Keratinocyte (primary cell): Measurements from ENCODE around the gene RBM47. TPM values are rescaled to one million over a fixed set of nuclear protein-coding genes. Genes with fewer than 3 reads are reported as not detected.
A peak's percentile ranks its signal among the peaks of the same experiment; 100 is the strongest.

Experiments
- DNase-seq: peaks from one replicate; pipeline ENCODE4 v3.0.0-alpha.2; 2011; ENCODE audit warnings: low read depth, missing footprints, low spot score
- FAIRE-seq: peaks from 2 replicates; lab custom pipeline; 2011; peaks lifted over from hg19 to GRCh38; lab: Jason Lieb, UNC
- H2AFZ ChIP-seq: 2 replicates; pipeline ENCODE4 v1.6.0; 2012; ENCODE audit warnings: low read length, control low read depth, inconsistent platforms; ENCODE audit not compliant: control insufficient read depth
- H3K27ac ChIP-seq: 2 replicates; pipeline ENCODE4 v1.5.1; 2011; ENCODE audit warnings: low read length; ENCODE audit not compliant: control insufficient read depth, insufficient read depth
- H3K27me3 ChIP-seq: 3 replicates; pipeline ENCODE4 v1.6.0; 2011; ENCODE audit warnings: low read length; ENCODE audit not compliant: control insufficient read depth, insufficient read depth; ENCODE audit errors: extremely low read depth
- H3K36me3 ChIP-seq, 2 experiments: 2 replicates in 1 of 2; 3 replicates in 1 of 2; pipeline ENCODE4 v1.5.1; 2011; ENCODE audit warnings: low read length in 2 of 2, mild to moderate bottlenecking in 1 of 2; ENCODE audit not compliant: control insufficient read depth in 2 of 2, insufficient read depth in 2 of 2; ENCODE audit errors: extremely low read depth in 1 of 2
- H3K4me1 ChIP-seq: 3 replicates; pipeline ENCODE4 v1.5.1; 2011; ENCODE audit warnings: low read length; ENCODE audit not compliant: control insufficient read depth, insufficient read depth; ENCODE audit errors: extremely low read depth
- H3K4me2 ChIP-seq: 3 replicates; pipeline ENCODE4 v1.6.0; 2011; ENCODE audit warnings: low read depth, low read length; ENCODE audit not compliant: control insufficient read depth, insufficient read depth; ENCODE audit errors: extremely low read depth
- H3K4me3 ChIP-seq, 3 experiments: fragments of 200-600 bp in 1 of 3; sonication (generic) in 1 of 3; 2 replicates in 2 of 3; 3 replicates in 1 of 3; pipeline ENCODE4 v1.5.1; 2011 to 2016; ENCODE audit warnings: low read length in 3 of 3, mild to moderate bottlenecking in 3 of 3, control low read depth in 2 of 3, inconsistent platforms in 1 of 3, low read depth in 1 of 3, mixed read lengths in 1 of 3, mixed run types in 1 of 3, moderate library complexity in 1 of 3; ENCODE audit not compliant: control insufficient read depth in 2 of 3, insufficient read depth in 2 of 3; ENCODE audit errors: extremely low read depth in 1 of 3
- H3K79me2 ChIP-seq: 2 replicates; pipeline ENCODE4 v1.6.0; 2012; ENCODE audit warnings: low read length; ENCODE audit not compliant: control insufficient read depth, insufficient read depth
- H3K9ac ChIP-seq: 3 replicates; pipeline ENCODE4 v1.6.0; 2011; ENCODE audit warnings: low read length; ENCODE audit not compliant: control insufficient read depth, insufficient read depth; ENCODE audit errors: extremely low read depth
- H3K9me1 ChIP-seq: 3 replicates; pipeline ENCODE4 v1.6.0; 2011; ENCODE audit warnings: low read length; ENCODE audit not compliant: control insufficient read depth, insufficient read depth; ENCODE audit errors: extremely low read depth
- H3K9me3 ChIP-seq: 2 replicates; pipeline ENCODE4 v1.5.1; 2012; ENCODE audit warnings: low read depth, low read length; ENCODE audit not compliant: control insufficient read depth
- H4K20me1 ChIP-seq: 3 replicates; pipeline ENCODE4 v1.6.0; 2011; ENCODE audit warnings: low read length; ENCODE audit not compliant: control insufficient read depth, insufficient read depth; ENCODE audit errors: extremely low read depth
- EZH2 ChIP-seq: IDR thresholded peaks from one replicate; pipeline ENCODE4 v1.6.1; 2012; ENCODE audit warnings: inconsistent platforms, mild to moderate bottlenecking, low read length, moderate library complexity
- dilution Hi-C: fragments of 300-500 bp; cut with MboI; formaldehyde crosslinking; loops from one replicate; pipeline ENCODE4 v1.7.0; 2020; ENCODE audit warnings: low sequenced_read_pairs; ENCODE audit not compliant: extremely low pct_ligation_motif_present
- polyA plus RNA-seq, 5 experiments: library from polyadenylated mRNA; depleted of rRNA in 3 of 5; stranded (reverse) in 3 of 5; stranded (forward) in 1 of 5; unstranded in 1 of 5; fragments of >200 nt; gene quantifications; 1 replicate in 1 of 5; 2 replicates in 3 of 5; 3 replicates in 1 of 5; pipeline versions ENCODE4 v1.2.1 to v1.2.3, GENCODE V29; 2011 to 2012; ENCODE audit warnings: missing spikeins in 2 of 5, low read depth in 1 of 5, low replicate concordance in 1 of 5
- TF ChIP-seq, protein P1 (sequence below), 3 experiments: IDR thresholded peaks in 1 of 3; conservative IDR thresholded peaks in 1 of 3; optimal IDR thresholded peaks in 1 of 3; 2 replicates in 2 of 3; 3 replicates in 1 of 3; pipeline versions ENCODE3 to v1.5.1; 2011; ENCODE audit warnings: low read length in 3 of 3, mild to moderate bottlenecking in 3 of 3, moderate library complexity in 2 of 3, control low read depth in 1 of 3, inconsistent platforms in 1 of 3; ENCODE audit not compliant: insufficient read depth in 2 of 3; ENCODE audit errors: extremely low read depth in 1 of 3

Gene RBM47
- polyA plus RNA-seq, 1 donor (not counting 4 experiments of a cell fraction or from before 2014, with no cell fraction given), result 6.9 TPM

DNA sequence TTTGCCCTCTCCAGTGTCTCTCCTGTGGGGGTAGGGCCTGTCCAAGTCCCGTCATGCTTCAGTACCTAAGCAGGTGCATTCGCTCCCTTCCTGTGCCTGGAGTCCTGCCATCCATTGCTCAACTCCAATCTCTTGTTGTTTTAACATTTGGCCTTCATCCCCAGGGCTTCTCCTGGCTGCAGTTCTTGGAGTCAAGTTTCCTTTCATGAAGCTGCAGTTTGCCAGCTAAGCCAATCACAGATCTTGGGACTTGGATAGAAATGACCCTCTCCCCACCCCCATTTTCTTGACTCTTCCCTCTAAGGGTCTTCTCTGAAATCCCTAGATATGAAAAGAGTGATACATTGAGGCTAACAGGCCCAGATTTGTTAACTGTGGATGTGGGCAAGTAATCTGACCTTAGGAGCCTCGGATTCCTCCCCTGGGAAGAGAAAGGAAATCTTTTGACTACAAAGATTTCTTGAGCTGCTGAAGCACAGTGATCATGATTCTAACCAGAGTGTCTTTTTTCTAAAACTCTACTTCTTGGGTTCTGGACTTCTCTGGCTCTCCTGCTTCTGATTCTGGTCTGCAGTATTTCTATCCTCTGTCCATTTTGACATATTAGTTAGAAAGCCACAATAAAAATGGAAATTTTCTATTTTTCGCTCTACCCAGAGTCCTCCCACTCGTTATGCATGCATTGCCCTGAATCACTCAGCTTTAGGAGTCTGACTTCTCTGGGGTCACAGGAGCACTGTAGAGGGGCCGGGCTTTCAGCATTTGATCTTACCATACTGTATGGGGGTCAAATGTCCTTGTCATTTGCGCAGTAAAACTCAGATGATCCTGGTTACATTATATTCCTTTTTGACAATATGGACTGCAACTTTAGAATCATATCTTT is 233.5 kb downstream of the RBM47 start:
- Histone ChIP-seq H3K36me3 (no peaks in the 10 kb centered on the region), H3K79me2 (no peaks in the 10 kb centered on the region), H3K27ac (no peak overlapping the region), H3K4me3 (no peak overlapping the region), H3K4me1 (peaks cover 4% of the 10 kb centered on the region), H3K4me2 (no peak overlapping the region), H2AFZ (no peak overlapping the region), H3K27me3 (no peaks in the 10 kb centered on the region), H3K9me1 (peaks cover 2% of the 10 kb centered on the region), H3K9ac (no peak overlapping the region), H4K20me1 (no peaks in the 10 kb centered on the region), H3K9me3 (no peaks in the 10 kb centered on the region)
- dilution Hi-C loops, result no loop called here
- no peak for TF ChIP-seq EZH2
- TF ChIP-seq, protein P1, sequence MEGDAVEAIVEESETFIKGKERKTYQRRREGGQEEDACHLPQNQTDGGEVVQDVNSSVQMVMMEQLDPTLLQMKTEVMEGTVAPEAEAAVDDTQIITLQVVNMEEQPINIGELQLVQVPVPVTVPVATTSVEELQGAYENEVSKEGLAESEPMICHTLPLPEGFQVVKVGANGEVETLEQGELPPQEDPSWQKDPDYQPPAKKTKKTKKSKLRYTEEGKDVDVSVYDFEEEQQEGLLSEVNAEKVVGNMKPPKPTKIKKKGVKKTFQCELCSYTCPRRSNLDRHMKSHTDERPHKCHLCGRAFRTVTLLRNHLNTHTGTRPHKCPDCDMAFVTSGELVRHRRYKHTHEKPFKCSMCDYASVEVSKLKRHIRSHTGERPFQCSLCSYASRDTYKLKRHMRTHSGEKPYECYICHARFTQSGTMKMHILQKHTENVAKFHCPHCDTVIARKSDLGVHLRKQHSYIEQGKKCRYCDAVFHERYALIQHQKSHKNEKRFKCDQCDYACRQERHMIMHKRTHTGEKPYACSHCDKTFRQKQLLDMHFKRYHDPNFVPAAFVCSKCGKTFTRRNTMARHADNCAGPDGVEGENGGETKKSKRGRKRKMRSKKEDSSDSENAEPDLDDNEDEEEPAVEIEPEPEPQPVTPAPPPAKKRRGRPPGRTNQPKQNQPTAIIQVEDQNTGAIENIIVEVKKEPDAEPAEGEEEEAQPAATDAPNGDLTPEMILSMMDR (optimal IDR thresholded peaks at IDR 0.05 in 1 of 3, IDR thresholded peaks at IDR 0.05 in 1 of 3, conservative IDR thresholded peaks at IDR 0.05 in 1 of 3; ENCODE audit: extremely low read depth in 1 of 3, insufficient read depth in 2 of 3, low read length in 3 of 3), result no peak
- FAIRE-seq (peak; percentile 23), DNase-seq (no peak)

- Histone ChIP-seq H3K79me2 (no peaks in the 10 kb centered on the region), H3K4me1 (peaks cover 4% of the 10 kb centered on the region), H3K27me3 (no peaks in the 10 kb centered on the region), H2AFZ (no peak overlapping the region), H3K9ac (no peak overlapping the region), H3K9me1 (peaks cover 2% of the 10 kb centered on the region), H3K4me3 (no peak overlapping the region), H3K4me2 (no peak overlapping the region), H3K36me3 (no peaks in the 10 kb centered on the region), H3K27ac (no peak overlapping the region), H3K9me3 (no peaks in the 10 kb centered on the region), H4K20me1 (no peaks in the 10 kb centered on the region)
- dilution Hi-C loops, result no loop called here
- TF ChIP-seq, protein P1 (optimal IDR thresholded peaks at IDR 0.05 in 1 of 3, IDR thresholded peaks at IDR 0.05 in 1 of 3, conservative IDR thresholded peaks at IDR 0.05 in 1 of 3; ENCODE audit: extremely low read depth in 1 of 3, insufficient read depth in 2 of 3, low read length in 3 of 3), result no peak
- no peak for FAIRE-seq
- DNase-seq, result no peak
Observed at GRCh38 chr4:40395166-40395900, 234.3 kb downstream of the RBM47 start.
